Vagina (tissue), 2 donors: Measurements from ENCODE around the gene IGFBP5. TPM values are rescaled to one million over a fixed set of nuclear protein-coding genes. Genes with fewer than 3 reads are reported as not detected.

Source experiments
- DNase-seq, 2 donors: peaks; one replicate each; pipeline ENCODE4 v3.0.0-alpha.2; 2017; ENCODE audit errors: extremely low spot score in 2 of 2
- H3K27ac ChIP-seq: fragments of 200-600 bp; sonication (generic); one replicate; pipeline ENCODE4 v1.5.1; 2019
- H3K27me3 ChIP-seq: fragments of 200-600 bp; sonication (generic); one replicate; pipeline ENCODE4 v1.5.1; 2019
- H3K36me3 ChIP-seq, 2 donors: fragments of 200-600 bp; sonication (generic); one replicate each; pipeline ENCODE4 v1.5.1; 2017 to 2019
- H3K4me1 ChIP-seq: fragments of 200-600 bp; sonication (generic); one replicate; pipeline ENCODE4 v1.5.1; 2019
- H3K4me3 ChIP-seq, 2 donors: fragments of 200-600 bp; sonication (generic); 1 replicate in 1 of 2; 2 replicates in 1 of 2; pipeline ENCODE4 v1.5.1; 2016 to 2019
- H3K9me3 ChIP-seq: fragments of 200-600 bp; sonication (generic); one replicate; pipeline ENCODE4 v1.5.1; 2019
- POLR2A ChIP-seq, 2 donors: fragments of 450-650 bp; IDR thresholded peaks; one replicate each; pipeline ENCODE4 v1.6.1; 2017; ENCODE audit warnings: antibody characterized with exemption in 2 of 2, mild to moderate bottlenecking in 2 of 2, moderate library complexity in 2 of 2
- POLR2AphosphoS5 ChIP-seq, 2 donors: sonication (generic); formaldehyde crosslinking; IDR thresholded peaks; one replicate each; pipeline ENCODE4 v1.9.0; 2017; ENCODE audit warnings: antibody characterized with exemption in 2 of 2, mild to moderate bottlenecking in 2 of 2, low read depth in 1 of 2; ENCODE audit not compliant: insufficient read depth in 1 of 2
- intact Hi-C: fragments of 100-400 bp; cut with DNase I; formaldehyde crosslinking; loops from one replicate; pipeline ENCODE4 v1.15.1; 2023
- total RNA-seq: library from RNA; depleted of rRNA; stranded (reverse); fragments of >200 nt; gene quantifications from one replicate; pipeline ENCODE4 v1.2.3, GENCODE V29; 2016
- TF ChIP-seq, protein P1 (sequence below), 3 experiments: fragments of 450-650 bp in 2 of 3; fragments of 200-600 bp in 1 of 3; sonication (generic) in 1 of 3; IDR thresholded peaks; one replicate each; pipeline ENCODE4 v1.5.1; 2017 to 2019; ENCODE audit warnings: antibody characterized with exemption in 3 of 3, mild to moderate bottlenecking in 2 of 3, moderate library complexity in 2 of 3

The IGFBP5 gene
- total RNA-seq, 1 donor from 2014 or later: 1,041 TPM

- H3K27ac ChIP-seq: no peak overlapping the region
- TF ChIP-seq POLR2A (IDR thresholded peaks at IDR 0.05) (no peak), POLR2AphosphoS5 (IDR thresholded peaks at IDR 0.05; ENCODE audit: insufficient read depth in 1 of 2, low read depth in 1 of 2) (no peak)
- TF ChIP-seq, protein P1, sequence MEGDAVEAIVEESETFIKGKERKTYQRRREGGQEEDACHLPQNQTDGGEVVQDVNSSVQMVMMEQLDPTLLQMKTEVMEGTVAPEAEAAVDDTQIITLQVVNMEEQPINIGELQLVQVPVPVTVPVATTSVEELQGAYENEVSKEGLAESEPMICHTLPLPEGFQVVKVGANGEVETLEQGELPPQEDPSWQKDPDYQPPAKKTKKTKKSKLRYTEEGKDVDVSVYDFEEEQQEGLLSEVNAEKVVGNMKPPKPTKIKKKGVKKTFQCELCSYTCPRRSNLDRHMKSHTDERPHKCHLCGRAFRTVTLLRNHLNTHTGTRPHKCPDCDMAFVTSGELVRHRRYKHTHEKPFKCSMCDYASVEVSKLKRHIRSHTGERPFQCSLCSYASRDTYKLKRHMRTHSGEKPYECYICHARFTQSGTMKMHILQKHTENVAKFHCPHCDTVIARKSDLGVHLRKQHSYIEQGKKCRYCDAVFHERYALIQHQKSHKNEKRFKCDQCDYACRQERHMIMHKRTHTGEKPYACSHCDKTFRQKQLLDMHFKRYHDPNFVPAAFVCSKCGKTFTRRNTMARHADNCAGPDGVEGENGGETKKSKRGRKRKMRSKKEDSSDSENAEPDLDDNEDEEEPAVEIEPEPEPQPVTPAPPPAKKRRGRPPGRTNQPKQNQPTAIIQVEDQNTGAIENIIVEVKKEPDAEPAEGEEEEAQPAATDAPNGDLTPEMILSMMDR (IDR thresholded peaks at IDR 0.05): no peak
- no peaks in the 10 kb centered on the region for H3K36me3 ChIP-seq
- DNase-seq: no peak
- H3K9me3 ChIP-seq: no peaks in the 10 kb centered on the region
- no peak overlapping the region for H3K4me3 ChIP-seq
- peaks cover 17% of the 10 kb centered on the region for H3K4me1 ChIP-seq
- intact Hi-C loops: no loop called here
- H3K27me3 ChIP-seq: no peaks in the 10 kb centered on the region
These were observed 25.8 kb upstream of the IGFBP5 start for GRCh38 chr2:216721141-216721540.

- no peaks in the 10 kb centered on the region for H3K27me3 ChIP-seq
- no peaks in the 10 kb centered on the region for H3K36me3 ChIP-seq
- intact Hi-C loops: no loop called here
- H3K4me3 ChIP-seq: no peak overlapping the region
- no peak for DNase-seq
- TF ChIP-seq, protein P1 (IDR thresholded peaks at IDR 0.05): no peak
- TF ChIP-seq POLR2AphosphoS5 (IDR thresholded peaks at IDR 0.05; ENCODE audit: insufficient read depth in 1 of 2, low read depth in 1 of 2) (no peak), POLR2A (IDR thresholded peaks at IDR 0.05) (no peak)
- H3K27ac ChIP-seq: no peak overlapping the region
- peaks cover 21% of the 10 kb centered on the region for H3K4me1 ChIP-seq
- H3K9me3 ChIP-seq: no peaks in the 10 kb centered on the region
These were observed 25.4 kb upstream of the IGFBP5 start for GRCh38 chr2:216720722-216721121.

GRCh38 chr2:216717907-216718615 lies 22.7 kb upstream of the IGFBP5 start:
- intact Hi-C loops: no loop called here
- no peaks in the 10 kb centered on the region for H3K36me3 ChIP-seq
- H3K9me3 ChIP-seq: no peaks in the 10 kb centered on the region
- DNase-seq: no peak
- no peak overlapping the region for H3K27ac ChIP-seq
- no peaks in the 10 kb centered on the region for H3K27me3 ChIP-seq
- TF ChIP-seq, protein P1 (IDR thresholded peaks at IDR 0.05): no peak
- TF ChIP-seq POLR2A (IDR thresholded peaks at IDR 0.05) (no peak), POLR2AphosphoS5 (IDR thresholded peaks at IDR 0.05; ENCODE audit: insufficient read depth in 1 of 2, low read depth in 1 of 2) (no peak)
- H3K4me3 ChIP-seq: no peak overlapping the region
- H3K4me1 ChIP-seq: peaks cover 47% of the 10 kb centered on the region

DNA sequence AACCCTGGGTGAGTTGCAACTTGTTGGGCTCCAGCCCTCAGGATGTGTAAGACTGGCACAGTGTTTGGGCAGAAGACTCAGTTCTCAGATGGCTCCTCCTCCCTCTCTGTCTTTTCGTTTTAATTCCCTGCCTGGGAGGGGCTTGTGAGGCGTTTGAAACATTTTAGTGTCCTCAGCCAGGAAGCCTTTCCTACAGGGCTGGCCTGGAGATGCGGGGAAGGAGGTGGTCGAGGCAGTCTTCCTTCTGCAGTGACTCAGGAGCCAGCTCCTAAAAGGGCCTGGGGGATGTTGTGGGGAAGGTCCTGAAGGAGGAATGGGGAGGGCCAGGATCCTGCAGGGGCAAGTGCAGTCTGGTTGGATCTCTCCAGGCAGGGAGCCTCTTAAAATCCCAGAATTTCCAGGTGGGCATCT lies 22.1 kb upstream of the IGFBP5 start:
- intact Hi-C loops: no loop called here
- H3K27ac ChIP-seq: peak overlapping the region; percentile 15
- no peak overlapping the region for H3K4me3 ChIP-seq
- TF ChIP-seq, protein P1 (IDR thresholded peaks at IDR 0.05): no peak
- no peak for TF ChIP-seq POLR2AphosphoS5 (IDR thresholded peaks at IDR 0.05; ENCODE audit: insufficient read depth in 1 of 2, low read depth in 1 of 2)
- TF ChIP-seq POLR2A (IDR thresholded peaks at IDR 0.05): no peak
- DNase-seq: no peak
- H3K9me3 ChIP-seq: no peaks in the 10 kb centered on the region
- no peaks in the 10 kb centered on the region for H3K27me3 ChIP-seq
- H3K36me3 ChIP-seq: no peaks in the 10 kb centered on the region
- peaks cover 52% of the 10 kb centered on the region for H3K4me1 ChIP-seq

GRCh38 chr2:216716109-216716508 lies 20.8 kb upstream of the IGFBP5 start:
- no peaks in the 10 kb centered on the region for H3K27me3 ChIP-seq
- no peaks in the 10 kb centered on the region for H3K9me3 ChIP-seq
- TF ChIP-seq POLR2AphosphoS5 (IDR thresholded peaks at IDR 0.05; ENCODE audit: insufficient read depth in 1 of 2, low read depth in 1 of 2): no peak
- TF ChIP-seq POLR2A (IDR thresholded peaks at IDR 0.05): no peak
- TF ChIP-seq, protein P1 (IDR thresholded peaks at IDR 0.05): no peak
- peak overlapping the region; percentile 48 for H3K27ac ChIP-seq
- DNase-seq: no peak
- no peaks in the 10 kb centered on the region for H3K36me3 ChIP-seq
- intact Hi-C loops: no loop called here
- H3K4me1 ChIP-seq: peaks cover 65% of the 10 kb centered on the region
- no peak overlapping the region for H3K4me3 ChIP-seq
